HEK293T (cell line): ENCODE measurements around the gene LRRC57.
"Not testable (repeated sequence)": the region's sequence is repeated elsewhere in the genome, so short reads cannot be mapped to it uniquely, and the experiment has no call there.

Experiments used
- CTCF ChIA-PET: fragments of 350-600 bp; formaldehyde crosslinking; extraction: SDS; loops from one replicate; lab custom pipeline; 2021; ENCODE audit warnings: antibody characterized with exemption, inconsistent platforms; lab: Yijun Ruan, JAX
- POLR2A ChIA-PET: fragments of 350-600 bp; formaldehyde crosslinking; extraction: SDS; loops from one replicate; lab custom pipeline; 2020; ENCODE audit warnings: antibody characterized with exemption, inconsistent platforms; lab: Yijun Ruan, JAX
- DNase-seq: peaks from one replicate; pipeline ENCODE4 v3.0.0; 2012; ENCODE audit warnings: mixed read lengths; ENCODE audit errors: extremely low spot score
- ARNT ChIP-seq: fragments of 450-650 bp; IDR thresholded peaks from 2 replicates; pipeline ENCODE4 v1.6.1; 2017; ENCODE audit warnings: mild to moderate bottlenecking
- BHLHE40 ChIP-seq: fragments of 450-650 bp; IDR thresholded peaks from 2 replicates; pipeline ENCODE4 v1.6.1; 2016; ENCODE audit warnings: mild to moderate bottlenecking, moderate library complexity, borderline replicate concordance
- CTBP1 ChIP-seq: fragments of 450-650 bp; IDR thresholded peaks from 2 replicates; pipeline ENCODE4 v1.6.1; 2016; ENCODE audit warnings: borderline replicate concordance
- ELF4 ChIP-seq: fragments of 450-650 bp; IDR thresholded peaks from 2 replicates; pipeline ENCODE4 v1.6.1; 2017; ENCODE audit warnings: antibody characterized with exemption
- FOXA1 ChIP-seq: fragments of 450-650 bp; IDR thresholded peaks from 2 replicates; pipeline ENCODE4 v1.6.1; 2016; ENCODE audit warnings: mild to moderate bottlenecking
- FOXK2 ChIP-seq: fragments of 450-650 bp; IDR thresholded peaks from 2 replicates; pipeline ENCODE4 v1.6.1; 2016; ENCODE audit warnings: mild to moderate bottlenecking
- FOXM1 ChIP-seq: fragments of 450-650 bp; IDR thresholded peaks from 2 replicates; pipeline ENCODE4 v1.6.1; 2017; ENCODE audit warnings: mild to moderate bottlenecking, borderline replicate concordance
- HDGF ChIP-seq: fragments of 450-650 bp; IDR thresholded peaks from 2 replicates; pipeline ENCODE4 v1.6.1; 2017; ENCODE audit warnings: antibody characterized with exemption, borderline replicate concordance
- L3MBTL2 ChIP-seq: fragments of 450-650 bp; conservative IDR thresholded peaks from 2 replicates; pipeline ENCODE4 v1.6.1; 2016; ENCODE audit warnings: mild to moderate bottlenecking
- LEF1 ChIP-seq: fragments of 450-650 bp; IDR thresholded peaks from 2 replicates; pipeline ENCODE4 v1.6.1; 2017; ENCODE audit warnings: mild to moderate bottlenecking, borderline replicate concordance
- NFRKB ChIP-seq: fragments of 450-650 bp; IDR thresholded peaks from 2 replicates; pipeline ENCODE4 v1.6.1; 2016; ENCODE audit warnings: mild to moderate bottlenecking, moderate library complexity
- SP1 ChIP-seq: fragments of 450-650 bp; IDR thresholded peaks from 2 replicates; pipeline ENCODE4 v1.6.1; 2017
- SUZ12 ChIP-seq: fragments of 450-650 bp; IDR thresholded peaks from 2 replicates; pipeline ENCODE4 v1.6.1; 2016; ENCODE audit warnings: mild to moderate bottlenecking
- TARDBP ChIP-seq: fragments of 450-650 bp; IDR thresholded peaks from 2 replicates; pipeline ENCODE4 v1.6.1; 2016
- ZNF384 ChIP-seq: fragments of 450-650 bp; IDR thresholded peaks from 2 replicates; pipeline ENCODE4 v1.6.1; 2016
- TF ChIP-seq, protein P1 (sequence below): fragments of 450-650 bp; IDR thresholded peaks from 2 replicates; pipeline ENCODE4 v1.6.1; 2016

LRRC57 gene

DNA sequence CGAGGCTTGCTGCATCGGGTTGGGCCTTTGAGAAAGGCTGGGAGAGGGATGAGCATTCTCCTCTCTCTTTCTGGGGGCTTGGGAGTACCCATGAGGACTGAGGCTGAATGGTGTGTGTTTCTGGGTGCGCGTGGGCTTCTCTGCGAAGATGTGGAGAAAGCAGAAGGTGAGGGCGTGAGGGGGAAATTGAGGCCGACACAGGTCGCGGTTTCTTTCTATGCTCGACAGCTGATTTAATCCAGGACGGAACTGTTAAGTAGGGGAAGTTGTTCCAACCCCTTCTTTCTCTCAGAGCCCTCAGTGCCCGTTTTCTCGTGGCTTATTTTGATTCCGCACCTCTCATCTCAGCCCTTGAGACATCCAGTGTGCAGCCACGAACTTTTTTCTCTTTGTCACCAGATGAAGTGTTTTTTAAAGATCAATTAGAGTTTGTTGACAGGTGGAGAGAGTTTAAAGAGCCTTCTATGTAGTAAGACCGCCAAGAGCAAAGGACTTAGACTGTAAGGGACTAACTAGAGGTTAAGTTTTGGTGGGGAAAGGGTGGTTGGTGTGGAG lies 27.5 kb upstream of the LRRC57 start:
- ChIA-PET CTCF (no interaction called here), POLR2A (interaction anchor here (0.9 to 1.4 kb wide), 3 partner anchors 9 to 29 kb away, joined by 3 to 6 read pairs (median 5); no protein-coding TSS in a partner anchor)
- DNase-seq: no peak
- TF ChIP-seq FOXK2 (no peak), ELF4 (no peak), FOXM1 (no peak), NFRKB (no peak), LEF1 (no peak), SUZ12 (no peak), TARDBP (no peak), FOXA1 (no peak), ZNF384 (no peak), L3MBTL2 (no peak), HDGF (no peak), ARNT (no peak), BHLHE40 (no peak), SP1 (no peak), CTBP1 (no peak)
- TF ChIP-seq, protein P1, sequence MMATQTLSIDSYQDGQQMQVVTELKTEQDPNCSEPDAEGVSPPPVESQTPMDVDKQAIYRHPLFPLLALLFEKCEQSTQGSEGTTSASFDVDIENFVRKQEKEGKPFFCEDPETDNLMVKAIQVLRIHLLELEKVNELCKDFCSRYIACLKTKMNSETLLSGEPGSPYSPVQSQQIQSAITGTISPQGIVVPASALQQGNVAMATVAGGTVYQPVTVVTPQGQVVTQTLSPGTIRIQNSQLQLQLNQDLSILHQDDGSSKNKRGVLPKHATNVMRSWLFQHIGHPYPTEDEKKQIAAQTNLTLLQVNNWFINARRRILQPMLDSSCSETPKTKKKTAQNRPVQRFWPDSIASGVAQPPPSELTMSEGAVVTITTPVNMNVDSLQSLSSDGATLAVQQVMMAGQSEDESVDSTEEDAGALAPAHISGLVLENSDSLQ: no peak

DNA sequence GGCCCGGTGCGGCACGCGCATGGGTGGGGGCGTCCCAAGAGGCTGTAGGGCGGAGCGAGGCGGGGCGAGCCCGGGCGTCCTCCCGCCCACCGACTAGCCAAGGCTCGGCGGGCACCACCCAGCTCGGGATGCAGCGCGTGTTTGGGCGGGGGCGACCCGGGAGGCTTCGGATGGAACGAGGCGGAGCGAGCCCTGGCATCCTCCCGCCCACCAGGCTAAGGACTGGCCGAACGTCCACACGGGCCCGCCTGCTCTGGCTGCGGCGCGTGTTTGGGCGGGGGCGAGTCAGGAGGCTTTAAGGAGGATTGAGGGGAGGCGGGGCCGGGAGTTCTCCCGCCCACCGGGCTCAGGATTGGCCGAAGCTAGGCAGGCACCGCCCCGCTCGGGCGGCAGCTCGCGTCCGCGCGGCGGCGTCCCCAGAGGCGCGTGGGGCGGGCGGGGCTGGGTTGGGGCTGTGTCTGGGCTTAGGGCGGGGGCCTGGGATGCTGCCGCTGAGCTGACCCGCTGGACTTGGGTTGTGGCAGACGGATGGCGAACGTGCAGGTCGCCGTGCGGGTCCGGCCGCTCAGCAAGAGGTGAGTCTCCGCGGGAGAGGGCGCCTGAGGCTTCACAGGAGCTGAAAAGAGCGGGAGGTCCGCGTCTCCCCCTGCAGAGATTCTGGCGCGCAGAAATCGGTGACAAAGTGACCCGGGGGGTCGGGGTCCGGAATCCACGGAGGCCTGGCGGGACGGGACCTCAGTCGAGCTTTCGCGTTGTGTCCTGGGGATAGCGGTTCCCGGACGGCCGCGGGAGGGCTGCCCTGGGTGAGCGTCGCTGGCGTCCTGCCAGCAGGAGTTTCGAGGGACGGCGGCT lies 26.8 kb upstream of the LRRC57 start, which contains the start of gene STARD9:
TSS of gene STARD9 (plus strand) at position 419 of the 852 bp plus-strand sequence. CDS start at position 529, 110 bp downstream.
- ChIA-PET POLR2A (interaction anchor here (0.6 to 1.4 kb wide), 9 partner anchors 8 to 84 kb away, joined by 3 to 6 read pairs (median 4); partner anchors contain the start of genes HAUS2, LRRC57 and ZNF106), CTCF (no interaction called here)
- peak; percentile 91 for DNase-seq
- peak; percentile 91 for TF ChIP-seq L3MBTL2
- no peak for TF ChIP-seq NFRKB
- no peak for TF ChIP-seq FOXM1
- peak; percentile 87; the same call in 1 of the 2 replicates for TF ChIP-seq HDGF
- no peak for TF ChIP-seq ARNT

DNA sequence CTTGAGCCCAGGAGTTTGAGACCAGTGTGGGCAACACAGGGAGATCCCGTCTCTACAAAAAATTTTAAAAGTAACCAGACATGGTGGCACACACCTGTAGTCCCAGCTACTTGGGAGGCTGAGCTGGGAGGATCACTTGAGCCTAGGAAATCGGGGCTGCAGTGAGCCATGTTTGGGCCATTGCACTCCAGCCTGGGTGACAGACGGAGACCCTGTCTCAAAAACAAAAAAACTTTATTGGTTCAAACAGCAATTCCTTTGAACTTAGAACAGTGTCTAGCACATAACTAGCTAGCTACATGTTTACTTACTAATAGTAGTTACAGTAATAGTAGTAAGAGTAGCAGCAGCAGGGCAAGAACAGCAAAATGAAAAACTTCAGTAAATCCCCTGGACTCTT lies 10.1 kb upstream of the LRRC57 start:
- no peak for DNase-seq
- POLR2A ChIA-PET: no interaction called here
- TF ChIP-seq LEF1: no peak
- TF ChIP-seq ZNF384: no peak
- no peak for TF ChIP-seq L3MBTL2
- no peak for TF ChIP-seq SUZ12
- no peak for TF ChIP-seq HDGF
- TF ChIP-seq FOXK2: no peak
- no peak for TF ChIP-seq FOXM1
- no peak for TF ChIP-seq NFRKB
- TF ChIP-seq ELF4: no peak
- TF ChIP-seq TARDBP: no peak
- TF ChIP-seq FOXA1: no peak
- TF ChIP-seq BHLHE40: no peak
- TF ChIP-seq, protein P1: no peak
- no peak for TF ChIP-seq ARNT
- no peak for TF ChIP-seq SP1
- TF ChIP-seq CTBP1: no peak
- CTCF ChIA-PET: no interaction called here

DNA sequence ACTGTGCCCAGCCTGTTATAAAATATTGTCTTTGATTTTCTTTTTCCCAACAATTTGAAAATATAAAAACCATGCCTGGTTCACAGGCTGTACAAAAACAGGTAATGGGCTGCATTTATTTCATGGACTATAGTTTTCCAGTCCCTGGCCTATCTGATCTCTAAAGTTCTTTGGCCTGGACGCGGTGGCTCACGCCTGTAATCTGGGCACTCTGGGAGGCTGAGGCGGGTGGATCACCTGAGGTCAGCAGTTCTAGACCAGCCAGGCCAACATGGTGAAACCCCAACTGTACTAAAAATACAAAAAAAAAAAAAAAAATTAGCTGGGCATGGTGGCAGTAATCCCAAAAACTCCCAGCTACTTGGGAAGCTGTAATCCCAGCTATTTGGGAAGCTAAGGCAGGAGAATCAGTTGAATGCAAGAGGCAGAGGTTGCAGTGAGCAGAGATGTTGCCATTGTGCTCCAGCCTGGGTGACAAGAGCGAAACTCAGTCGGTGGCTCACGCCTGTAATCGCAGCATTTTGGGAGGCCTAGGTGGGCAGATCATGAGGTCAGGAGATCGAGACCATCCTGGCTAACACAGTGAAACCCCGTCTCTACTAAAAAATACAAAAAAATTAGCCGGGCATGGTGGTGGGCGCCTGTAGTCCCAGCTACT lies 8.1 kb upstream of the LRRC57 start:
- POLR2A ChIA-PET, DNase-seq: not testable (repeated sequence)
- CTCF ChIA-PET: interaction anchor here (0.6 kb wide), 2 partner anchors 80 to 304 kb away, joined by 3 to 5 read pairs; no protein-coding TSS in a partner anchor

DNA sequence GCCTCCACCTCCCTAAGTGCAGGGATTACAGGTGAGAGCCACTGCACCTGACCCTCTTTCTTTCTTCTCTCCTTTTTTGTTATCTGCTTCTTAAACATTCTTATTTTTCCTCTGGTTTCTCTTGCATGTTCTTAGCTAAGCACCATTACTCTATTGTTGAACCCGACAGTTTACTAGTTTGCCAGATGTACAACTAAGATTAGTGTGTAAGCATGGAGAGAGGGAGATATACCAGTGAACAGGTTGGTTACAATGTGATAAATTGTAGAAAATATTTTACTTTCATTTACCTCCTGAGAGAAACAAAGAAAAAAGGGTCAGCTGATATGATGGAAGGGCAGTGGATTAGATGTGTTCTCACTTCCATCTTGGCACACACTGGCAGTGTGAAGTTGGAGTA lies 5.0 kb upstream of the LRRC57 start:
- CTCF ChIA-PET: no interaction called here
- no peak for DNase-seq
- POLR2A ChIA-PET: no interaction called here
- TF ChIP-seq ARNT (no peak), CTBP1 (no peak), ZNF384 (no peak), LEF1 (no peak), BHLHE40 (no peak), TARDBP (no peak), SP1 (no peak)

DNA sequence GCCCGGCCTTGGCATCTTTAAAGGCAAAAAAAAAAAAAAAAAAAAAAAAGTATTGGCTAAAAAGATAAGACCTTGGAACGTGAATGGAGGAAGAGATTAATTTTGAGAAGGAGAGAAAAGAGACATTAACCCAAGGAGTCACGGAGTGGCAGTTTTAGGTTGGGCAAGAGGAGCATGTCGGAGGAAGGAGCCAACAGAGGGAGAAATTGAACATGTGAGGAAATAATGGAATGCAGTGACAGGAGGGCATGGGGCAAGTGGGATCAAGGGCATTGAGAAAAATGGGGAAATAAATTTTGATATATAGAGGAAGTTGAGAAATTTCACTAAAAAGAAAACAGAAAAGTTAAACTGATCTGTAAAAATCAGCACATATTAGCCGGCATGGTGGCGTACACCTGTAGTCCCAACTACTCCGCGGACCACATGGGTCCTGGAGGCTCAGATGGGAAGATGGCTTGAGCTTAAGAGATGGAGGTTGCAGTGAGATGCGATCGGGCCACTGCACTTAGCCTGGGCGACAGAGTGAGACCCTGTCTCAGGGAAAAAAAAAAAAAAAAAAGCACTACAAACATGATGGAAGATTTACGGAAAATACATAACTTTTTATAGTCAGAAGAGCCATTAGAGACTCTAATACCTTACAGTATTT lies 1.3 kb upstream of the LRRC57 start:
- DNase-seq: no peak
- POLR2A ChIA-PET: no interaction called here
- TF ChIP-seq L3MBTL2 (no peak), NFRKB (no peak), ARNT (no peak), LEF1 (no peak), SP1 (no peak), FOXM1 (no peak), BHLHE40 (no peak), FOXK2 (no peak), HDGF (no peak), ZNF384 (no peak), TARDBP (no peak), ELF4 (no peak), FOXA1 (no peak), SUZ12 (no peak), CTBP1 (no peak)
- TF ChIP-seq, protein P1: no peak
- CTCF ChIA-PET: interaction anchor here (0.7 kb wide), 1 partner anchor 136 kb away, joined by 4 read pairs; no protein-coding TSS in a partner anchor
